ENCODE measurements around the gene SRGAP3.

The SRGAP3 gene

DNA sequence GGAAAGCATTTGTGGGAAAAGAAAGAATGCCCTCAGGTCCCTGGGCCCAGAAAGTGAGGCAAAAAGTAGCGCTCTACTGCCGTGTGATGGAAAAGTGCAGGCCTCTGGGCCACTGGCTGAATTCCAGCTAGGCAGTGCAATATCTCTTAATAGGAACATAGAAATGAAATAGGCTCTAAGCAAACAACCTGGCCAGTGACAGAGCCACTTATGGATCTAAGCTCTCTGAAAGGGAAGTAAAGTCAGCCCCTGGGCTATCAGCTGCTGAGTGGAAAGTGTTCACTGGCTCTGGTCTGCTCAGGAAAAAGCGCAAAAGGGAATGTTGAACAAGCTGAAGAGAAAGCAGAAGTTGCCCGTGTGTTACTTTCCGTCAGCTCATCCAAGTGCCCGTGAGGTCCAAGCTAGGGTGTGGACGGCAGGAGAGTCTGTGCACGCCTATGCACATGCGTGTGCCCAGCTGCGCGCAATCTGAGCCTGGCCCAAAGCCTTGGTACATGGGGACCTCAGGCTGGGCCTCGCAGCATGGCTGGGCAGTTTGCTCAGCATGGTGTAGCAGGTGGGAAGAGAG lies 212.2 kb downstream of the SRGAP3 start:
- DNase-seq: no peak

GRCh38 chr3:9036404-9037131 lies 212.9 kb downstream of the SRGAP3 start:
- peak; percentile 76 for DNase-seq

GRCh38 chr3:9035961-9036360 lies 213.5 kb downstream of the SRGAP3 start:
- no peak for DNase-seq

GRCh38 chr3:9035473-9035872 lies 214.0 kb downstream of the SRGAP3 start:
- no peak for DNase-seq

DNA sequence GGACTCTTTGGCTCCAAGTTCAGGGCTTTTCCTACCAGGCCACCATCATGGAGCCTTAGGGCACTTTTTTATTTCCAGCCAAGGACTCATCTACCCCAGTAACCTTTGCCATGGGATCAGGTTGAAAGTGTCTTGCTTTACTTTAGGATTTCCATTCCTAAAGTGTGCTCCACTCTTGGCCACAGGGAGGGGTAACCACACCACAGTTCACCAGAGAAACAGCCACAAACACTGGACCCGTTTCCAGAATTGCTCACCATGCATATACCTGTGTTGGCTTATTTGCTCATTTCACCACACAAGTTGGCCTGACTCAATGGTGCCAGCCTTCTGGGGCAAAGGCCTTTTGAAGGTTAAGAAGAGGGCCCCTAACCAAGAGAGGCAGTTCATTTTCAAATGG lies 215.6 kb downstream of the SRGAP3 start:
- DNase-seq: no peak

DNA sequence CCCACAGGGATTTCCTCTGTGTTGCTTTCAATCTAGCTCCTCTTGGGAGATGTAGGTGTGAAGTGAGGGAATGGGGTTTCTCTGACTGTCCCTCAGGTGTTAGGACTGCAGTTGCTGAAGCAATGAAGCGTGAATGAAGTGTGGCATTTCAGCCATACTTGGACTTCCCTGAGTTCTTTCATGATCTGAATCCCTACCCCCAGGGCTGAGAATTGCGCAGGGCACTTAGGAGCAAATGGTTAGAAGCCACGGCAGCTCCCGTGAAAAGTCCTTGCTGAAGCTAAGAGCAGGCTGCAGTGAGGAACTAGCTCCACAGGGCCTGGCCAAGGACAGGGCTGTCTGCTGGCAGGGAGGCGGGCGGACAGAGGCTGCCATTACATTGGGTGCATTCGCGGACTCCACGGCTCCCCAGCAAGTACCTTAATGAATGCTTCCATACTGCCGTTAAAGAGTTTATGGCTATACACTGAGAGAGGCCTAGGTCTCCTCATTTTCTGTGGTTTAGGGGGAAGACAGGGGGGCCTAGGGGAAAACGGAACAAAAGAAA lies 217.1 kb downstream of the SRGAP3 start:
- no peak for DNase-seq

DNA sequence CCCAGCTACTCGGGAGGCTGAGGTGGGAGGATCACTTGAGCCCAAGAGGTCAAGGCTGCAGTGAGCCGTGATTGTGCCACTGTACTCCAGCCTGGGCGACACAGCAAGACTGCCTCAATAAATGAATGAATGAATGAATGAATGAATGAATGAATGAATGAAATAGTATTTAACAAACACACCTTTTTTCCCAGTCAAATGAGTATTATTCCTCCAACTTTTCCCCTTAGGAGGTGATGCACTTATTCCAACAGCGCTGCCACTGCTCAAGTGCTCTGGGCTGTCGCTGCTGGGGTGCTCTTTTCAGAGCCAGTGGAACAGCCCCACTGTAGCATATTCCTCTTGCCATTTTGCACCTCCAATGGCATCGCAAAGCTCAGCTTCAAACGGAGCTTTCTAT lies 219.4 kb downstream of the SRGAP3 start:
- no peak for DNase-seq

- DNase-seq: peak; percentile 85
Observed at GRCh38 chr3:9028134-9028533, 221.3 kb downstream of the SRGAP3 start.

DNA sequence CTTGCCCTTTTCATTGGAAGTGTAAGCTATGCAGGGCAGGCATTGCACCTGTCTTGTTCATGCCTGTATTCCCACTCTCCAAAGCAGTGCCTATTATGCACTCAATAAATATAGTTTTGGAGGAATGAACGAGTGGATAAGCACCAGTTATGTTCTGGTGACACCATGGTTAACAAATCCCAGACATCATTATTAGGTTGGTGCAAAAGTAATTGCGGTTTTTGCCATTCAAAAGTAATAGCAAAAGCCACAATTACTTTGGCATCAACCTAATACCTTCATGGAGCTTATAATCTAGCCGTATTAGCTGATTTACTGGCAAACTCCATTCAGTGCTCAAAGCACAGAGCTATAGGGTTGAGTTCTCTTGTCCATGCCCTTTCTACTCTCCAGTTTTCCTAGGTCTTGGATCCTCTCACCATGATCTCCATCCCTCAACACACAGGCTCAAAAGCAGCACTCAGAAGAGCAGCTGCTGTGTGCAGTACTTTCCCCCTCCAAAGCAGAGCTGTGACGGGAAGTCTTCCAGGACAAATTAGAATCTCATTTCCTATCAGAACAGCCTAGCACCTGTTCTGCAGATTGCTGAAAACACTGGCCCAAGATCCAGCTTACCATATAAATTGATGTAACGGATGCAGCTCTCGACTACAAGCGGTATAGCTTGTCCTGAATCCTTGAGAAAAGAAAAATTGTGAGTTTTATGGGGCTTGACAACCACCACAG lies 223.0 kb downstream of the SRGAP3 start:
- no peak for DNase-seq

DNA sequence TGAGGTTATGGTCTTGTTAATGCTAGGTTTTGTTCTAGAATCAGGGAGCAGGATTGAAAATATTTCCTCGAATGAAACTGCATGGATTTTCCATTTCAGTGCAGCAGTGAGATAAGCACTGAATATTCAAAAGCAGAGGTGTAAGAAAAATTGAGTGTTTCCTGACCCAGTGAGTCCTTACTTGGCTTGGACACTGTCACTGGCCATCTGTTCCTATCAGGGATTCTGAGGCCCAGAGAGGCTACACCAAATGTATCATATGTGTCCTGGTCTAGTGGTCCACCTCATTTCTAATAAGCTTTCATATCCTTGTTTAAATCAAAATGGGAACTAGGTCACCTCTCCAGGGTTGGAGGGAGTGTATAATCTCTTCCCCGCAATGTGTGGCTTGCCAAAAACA lies 225.1 kb downstream of the SRGAP3 start:
- no peak for DNase-seq

- no peak for DNase-seq
Observed at GRCh38 chr3:9023226-9023590, 226.2 kb downstream of the SRGAP3 start.

GRCh38 chr3:9022305-9023225 lies 226.9 kb downstream of the SRGAP3 start:
- DNase-seq: no peak

GRCh38 chr3:9021271-9022009 lies 228.0 kb downstream of the SRGAP3 start:
- no peak for DNase-seq

DNA sequence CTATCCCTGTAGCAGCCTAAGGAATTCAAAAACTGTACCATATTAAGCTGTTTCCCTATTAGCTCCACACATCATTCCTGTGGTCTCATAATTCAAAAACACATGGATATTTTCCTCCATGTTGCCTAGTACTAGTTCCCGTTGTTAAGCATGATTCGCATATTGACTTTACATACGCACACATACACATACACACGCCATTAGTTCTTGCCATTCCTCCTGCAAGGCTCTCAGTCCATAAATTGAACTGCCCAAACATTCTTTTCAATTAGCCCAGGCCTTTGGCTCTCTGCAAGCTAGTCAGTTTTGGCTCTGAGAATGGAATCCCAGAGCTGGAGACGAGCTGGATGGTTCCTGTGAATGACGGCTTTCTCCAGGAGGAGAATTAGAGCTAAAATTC lies 229.0 kb downstream of the SRGAP3 start:
- DNase-seq: no peak

DNA sequence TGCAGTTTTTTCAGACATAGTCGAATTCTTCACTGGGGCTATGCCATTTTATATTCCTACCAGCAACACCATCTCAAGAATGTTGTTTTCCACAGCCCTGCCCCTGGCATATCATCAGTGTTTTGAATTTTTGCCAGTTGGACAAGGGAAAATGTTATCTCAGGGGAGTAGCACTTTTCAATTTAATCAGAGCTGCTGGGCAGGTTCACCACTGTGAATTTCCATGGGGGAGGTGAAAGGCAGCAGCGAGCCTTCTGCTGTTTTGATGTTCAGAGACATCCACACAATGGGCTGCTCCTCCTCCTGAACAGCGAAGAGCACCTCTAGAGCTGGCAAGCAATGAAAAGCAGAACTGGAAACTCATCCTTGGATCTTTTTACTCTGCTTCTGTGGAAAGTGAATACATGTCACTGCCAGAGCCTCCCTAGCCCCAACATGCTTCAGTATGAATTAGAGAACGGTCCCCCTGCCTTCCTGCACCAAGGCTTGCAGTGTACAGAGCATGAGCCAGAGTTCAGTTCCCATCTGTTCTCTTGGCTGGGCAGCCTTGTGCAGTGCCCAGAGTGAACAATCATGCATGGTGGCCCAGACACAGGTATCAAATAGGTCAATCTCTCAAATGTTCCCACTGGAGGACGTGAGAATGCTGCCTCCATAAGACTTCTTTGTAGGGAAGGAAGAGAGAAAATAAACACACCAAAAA lies 230.0 kb downstream of the SRGAP3 start:
- no peak for DNase-seq

- no peak for DNase-seq
Observed at GRCh38 chr3:9015250-9015649, 234.2 kb downstream of the SRGAP3 start.

- no peak for DNase-seq
Observed at GRCh38 chr3:9013782-9014563, 235.5 kb downstream of the SRGAP3 start.

- no peak for DNase-seq
Observed at GRCh38 chr3:9012521-9012920, 236.9 kb downstream of the SRGAP3 start.

DNA sequence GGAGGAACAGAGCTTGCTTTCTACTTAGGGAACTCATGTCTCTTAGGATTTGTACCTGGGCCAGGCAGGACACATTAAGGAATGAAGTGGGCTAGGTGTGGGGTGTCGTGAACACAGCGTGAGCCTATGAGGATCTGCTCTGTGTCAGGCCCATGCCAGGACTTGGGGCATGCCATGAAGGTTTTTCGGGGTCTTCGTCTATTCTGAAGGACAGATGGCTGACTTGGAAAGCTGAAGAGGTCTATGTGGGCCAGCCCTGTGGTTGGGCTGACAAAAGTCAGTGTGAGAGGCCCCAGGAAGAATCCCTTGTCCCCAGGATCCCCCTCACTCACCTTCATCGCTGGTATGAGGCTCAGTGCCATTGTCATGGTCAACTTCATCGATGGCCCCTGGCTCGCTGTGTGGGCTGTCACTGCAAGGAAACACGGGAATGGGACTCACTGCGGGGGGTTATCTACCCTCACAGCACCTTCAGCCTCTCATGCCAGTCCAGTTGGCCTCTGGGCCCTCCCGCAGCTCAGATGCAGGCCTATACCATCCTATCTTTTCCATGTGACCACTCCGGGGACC lies 239.4 kb downstream of the SRGAP3 start:
- DNase-seq: no peak

GRCh38 chr3:9008550-9009255 lies 240.7 kb downstream of the SRGAP3 start:
- no peak for DNase-seq

All from right forelimb (tissue), 1 donor.